GF-D8 (cell line): ENCODE results near the gene ELMO1.

Experiments
- DNase-seq: peaks from one replicate; lab custom pipeline; 2025; lab: John Stamatoyannopoulos, UW

ELMO1 gene

GRCh38 chr7:36880108-36880507 is 568.6 kb downstream of the ELMO1 start:
- no peak for DNase-seq

- DNase-seq: no peak
Observed at GRCh38 chr7:36879021-36879420, 569.6 kb downstream of the ELMO1 start.

DNA sequence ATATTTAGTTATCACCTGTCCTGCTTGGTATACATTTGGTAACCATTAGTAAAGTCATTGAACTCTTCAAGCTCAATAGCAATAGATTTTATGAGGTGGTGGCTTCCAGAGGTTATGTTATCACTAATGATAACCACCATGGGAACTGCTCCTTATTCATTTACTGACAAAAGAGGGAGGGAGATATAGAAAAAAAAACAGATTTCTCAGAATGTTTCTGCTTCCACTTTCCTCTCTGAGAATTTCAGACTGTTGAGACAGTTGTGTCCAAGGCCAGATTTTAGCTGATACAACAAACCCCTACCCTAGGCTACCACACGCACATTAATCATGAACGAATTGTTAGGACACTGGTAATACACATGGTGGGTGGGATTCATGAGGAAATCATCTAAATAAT is 570.4 kb downstream of the ELMO1 start:
- no peak for DNase-seq

GRCh38 chr7:36875794-36876193 is 572.9 kb downstream of the ELMO1 start:
- DNase-seq: no peak

DNA sequence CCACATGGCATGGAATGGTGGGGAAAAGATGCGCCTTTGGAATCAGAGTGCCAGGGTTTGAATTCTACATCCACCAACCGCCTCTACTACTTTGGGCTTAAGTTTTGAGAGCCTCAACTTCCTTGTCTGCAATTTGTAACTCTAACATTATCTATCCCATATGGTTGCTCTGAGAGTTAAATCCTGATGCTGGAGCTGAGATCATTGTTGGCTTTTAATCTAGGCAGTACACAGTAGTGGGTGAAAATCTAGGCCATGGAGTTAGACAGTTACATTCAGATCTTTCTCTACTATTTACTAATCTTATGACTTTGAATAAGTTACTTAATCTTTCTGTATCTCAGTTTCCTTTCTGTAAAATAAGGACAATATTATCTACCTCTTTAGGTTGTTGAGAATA is 574.6 kb downstream of the ELMO1 start:
- DNase-seq: no peak

DNA sequence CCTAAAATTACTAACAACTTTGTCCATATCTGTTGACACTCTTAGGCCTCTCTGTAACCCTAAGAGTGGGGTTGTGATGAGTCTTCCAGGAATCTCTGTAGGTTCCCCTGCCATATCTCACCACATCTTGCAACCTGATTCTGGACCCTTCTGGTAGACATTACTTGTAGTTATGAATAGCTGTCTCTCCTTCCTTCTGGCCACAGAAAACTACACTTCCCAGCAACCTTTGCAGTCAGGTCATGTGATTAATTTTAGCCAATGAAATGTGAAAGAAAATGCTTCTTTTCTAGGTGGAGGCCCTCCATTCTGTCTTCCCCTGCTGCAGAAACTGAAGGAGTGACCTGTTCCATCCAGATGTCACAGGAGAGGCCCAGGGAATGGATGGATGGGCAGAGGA is 576.8 kb downstream of the ELMO1 start:
- DNase-seq: no peak

DNA sequence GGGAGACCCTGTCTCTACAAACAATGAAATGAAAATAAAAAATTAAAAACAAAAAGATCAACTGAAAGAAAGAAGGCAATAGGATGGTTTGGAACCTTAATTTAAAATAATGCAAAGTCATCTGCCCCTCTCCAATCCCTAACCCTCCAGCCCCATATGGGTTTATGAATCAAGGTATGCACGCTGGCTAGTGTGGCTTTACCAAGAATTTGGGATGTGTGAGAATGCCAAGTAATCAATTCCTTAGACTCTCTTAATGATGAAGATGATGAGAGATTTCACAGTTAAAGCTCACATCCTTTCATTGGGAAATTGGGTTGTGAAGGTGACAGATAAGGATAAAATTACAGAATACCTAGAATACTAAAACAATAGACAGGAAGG is 577.3 kb downstream of the ELMO1 start:
- DNase-seq: no peak

GRCh38 chr7:36870625-36871354 is 577.9 kb downstream of the ELMO1 start:
- DNase-seq: no peak

DNA sequence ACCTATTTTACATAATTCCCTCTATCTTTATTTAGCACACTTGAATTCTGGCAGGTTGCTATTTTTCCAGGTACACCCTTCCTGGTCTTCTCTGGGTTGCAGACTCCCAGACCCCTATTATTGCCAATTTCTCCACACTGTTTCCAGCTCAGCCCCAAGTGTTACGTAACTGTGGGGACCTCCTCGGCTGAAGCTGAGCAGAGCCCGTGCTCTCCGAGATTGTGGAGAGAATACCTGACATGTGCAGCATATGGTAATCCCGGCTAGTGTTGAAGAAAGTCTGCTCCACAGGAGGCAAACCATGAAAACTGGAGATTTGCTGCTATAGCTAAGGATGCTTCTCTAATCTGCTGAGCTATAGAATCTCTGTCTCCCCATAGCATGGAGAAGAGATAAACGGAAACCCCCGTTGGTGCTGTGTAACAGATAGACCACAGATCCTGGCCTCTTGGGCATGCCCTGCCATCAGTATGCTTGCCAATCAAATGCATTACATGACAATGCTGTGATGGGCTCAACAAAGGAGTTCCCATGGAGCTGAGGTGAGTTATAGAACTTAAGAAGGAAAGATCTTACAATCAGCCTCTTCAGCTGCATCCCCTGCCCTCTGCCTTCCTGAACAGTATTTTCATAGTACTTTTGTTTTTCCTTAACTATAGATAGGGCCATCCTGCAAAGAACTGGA is 579.8 kb downstream of the ELMO1 start:
- DNase-seq: no peak

DNA sequence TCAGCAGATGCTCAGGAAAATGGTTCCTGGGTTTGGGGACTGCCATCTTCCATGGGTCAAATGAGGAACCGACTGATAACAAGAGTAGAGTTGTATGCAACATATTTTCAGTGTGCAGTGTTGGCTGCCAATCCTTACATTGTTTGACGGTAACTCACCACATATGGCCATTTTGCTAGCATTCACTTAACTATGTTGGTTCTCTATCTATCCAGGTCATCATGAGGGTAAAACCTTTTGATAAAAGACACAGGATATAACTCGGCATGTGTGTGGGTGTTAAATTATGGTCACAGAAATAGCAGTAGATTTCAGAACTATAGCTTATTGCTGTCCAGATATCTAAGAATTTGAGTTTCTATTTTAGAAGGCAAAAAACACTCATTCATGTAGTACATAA is 583.6 kb downstream of the ELMO1 start:
- DNase-seq: no peak

DNA sequence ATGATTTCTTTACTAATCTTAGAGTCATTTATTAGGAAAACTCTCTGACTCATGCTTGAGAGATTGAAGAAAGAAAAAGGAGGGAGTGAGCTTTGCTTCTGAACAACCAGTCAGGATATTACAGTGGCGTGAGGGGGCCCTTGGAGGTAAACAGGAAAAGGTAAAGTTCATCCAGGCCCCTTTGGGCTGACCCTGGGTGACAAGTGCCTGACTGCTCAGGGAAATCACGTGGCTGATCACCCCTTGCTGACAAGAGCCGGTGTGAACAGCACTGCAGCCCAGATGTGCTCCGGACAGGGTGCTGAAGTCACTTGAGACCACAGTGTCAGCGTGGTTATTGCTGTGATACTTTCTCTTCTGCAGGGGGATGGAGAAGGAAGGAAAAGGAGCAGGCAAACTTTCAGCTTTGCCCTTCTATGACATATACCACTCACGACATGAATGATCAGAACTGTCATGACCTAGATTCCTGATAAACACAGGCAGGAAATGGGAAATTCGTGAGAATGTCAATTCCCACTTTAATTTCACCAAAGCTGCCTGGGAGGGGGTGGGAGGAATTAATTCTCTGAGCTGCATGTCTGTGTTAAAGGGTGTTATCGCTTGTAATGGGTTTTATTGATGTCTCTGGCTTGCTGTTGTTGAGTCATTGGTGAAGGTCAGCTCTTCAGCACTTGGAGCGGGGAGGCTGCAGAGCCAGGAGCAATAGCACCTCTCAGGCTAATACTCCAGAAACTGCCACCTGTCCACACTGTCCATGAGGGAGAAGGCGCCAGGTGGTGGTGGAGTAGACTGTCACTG is 584.6 kb downstream of the ELMO1 start:
- no peak for DNase-seq

GRCh38 chr7:36862771-36863261 is 585.8 kb downstream of the ELMO1 start:
- DNase-seq: no peak

DNA sequence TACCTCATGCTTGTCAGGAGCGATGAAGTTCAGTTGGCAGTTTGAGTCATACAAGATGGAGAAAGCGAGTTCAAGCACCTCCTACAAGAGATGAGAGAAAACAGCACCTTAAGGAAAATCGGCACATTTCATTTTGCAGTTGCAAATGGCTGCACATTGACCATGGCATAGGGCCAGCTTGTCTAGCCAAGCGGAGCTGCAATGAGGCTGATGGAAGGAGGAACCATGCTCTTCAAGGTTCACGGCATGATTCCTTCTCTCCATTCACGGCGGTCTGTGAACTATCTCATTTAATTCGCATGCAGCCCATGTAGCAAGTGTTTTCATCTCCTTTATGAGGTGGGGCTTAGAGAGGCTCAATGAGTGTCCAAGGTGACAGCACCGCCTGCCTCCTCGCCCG is 587.0 kb downstream of the ELMO1 start:
- no peak for DNase-seq

DNA sequence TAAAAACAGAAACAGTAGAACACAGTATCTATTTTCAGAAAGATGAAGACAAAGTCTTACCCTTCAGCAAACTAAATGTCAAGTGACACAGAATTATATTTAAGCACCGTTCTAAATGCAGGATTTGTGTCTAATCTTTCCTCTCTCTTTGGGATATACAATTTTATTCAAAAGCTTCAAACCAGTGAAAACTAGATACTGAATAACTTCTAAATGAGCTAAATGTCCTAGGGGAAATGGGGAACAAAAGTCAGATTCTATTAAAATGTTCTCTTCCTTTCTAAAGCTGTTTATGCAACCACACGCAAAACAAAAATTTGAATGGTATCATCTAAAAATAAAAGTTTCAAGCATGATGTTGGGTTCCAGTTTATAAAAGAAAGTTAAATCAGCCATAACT is 588.0 kb downstream of the ELMO1 start:
- no peak for DNase-seq

- DNase-seq: no peak
Observed at GRCh38 chr7:36855330-36855729, 593.3 kb downstream of the ELMO1 start.

GRCh38 chr7:36854652-36855051 is 594.0 kb downstream of the ELMO1 start:
- DNase-seq: no peak

- no peak for DNase-seq
Observed at GRCh38 chr7:36852931-36853330, 595.7 kb downstream of the ELMO1 start.

DNA sequence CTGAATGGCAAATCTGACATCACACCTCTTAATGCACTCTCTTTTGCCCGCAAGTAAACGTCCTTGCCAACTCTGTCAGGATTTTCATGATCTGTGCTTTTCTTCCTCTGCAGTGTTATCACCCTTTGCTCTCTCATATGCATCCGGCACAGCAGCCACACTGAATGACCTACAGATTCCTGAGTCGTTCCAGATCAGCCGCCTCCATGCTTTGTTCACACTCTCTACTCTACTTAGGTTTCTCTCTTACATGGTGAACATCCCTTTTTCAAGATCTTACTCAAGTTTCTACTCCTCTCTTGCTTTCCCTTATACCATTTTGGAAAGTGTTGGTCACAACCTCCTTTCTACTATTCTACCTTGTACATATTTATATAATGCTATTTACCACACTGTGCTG is 596.6 kb downstream of the ELMO1 start:
- DNase-seq: no peak

GRCh38 chr7:36851382-36851781 is 597.3 kb downstream of the ELMO1 start:
- DNase-seq: no peak

DNA sequence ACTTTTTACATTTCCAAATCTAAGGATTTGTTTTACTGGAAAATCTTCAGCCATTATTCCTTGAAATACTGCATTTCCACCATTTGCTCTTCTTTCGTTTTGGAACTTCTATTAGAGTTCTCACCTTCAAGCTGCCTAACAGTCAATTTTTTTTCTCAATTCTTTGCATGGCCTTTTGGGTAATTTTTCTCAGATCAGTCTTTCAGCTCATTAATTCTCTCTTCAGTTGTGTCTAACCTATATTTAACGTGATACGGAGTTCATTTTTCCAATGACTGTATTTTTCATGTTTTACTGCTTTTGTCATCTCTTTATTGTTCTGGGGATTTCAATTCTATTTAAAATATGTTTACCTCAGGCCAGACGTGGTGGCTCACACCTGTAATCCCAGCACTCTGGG is 600.7 kb downstream of the ELMO1 start:
- no peak for DNase-seq

DNA sequence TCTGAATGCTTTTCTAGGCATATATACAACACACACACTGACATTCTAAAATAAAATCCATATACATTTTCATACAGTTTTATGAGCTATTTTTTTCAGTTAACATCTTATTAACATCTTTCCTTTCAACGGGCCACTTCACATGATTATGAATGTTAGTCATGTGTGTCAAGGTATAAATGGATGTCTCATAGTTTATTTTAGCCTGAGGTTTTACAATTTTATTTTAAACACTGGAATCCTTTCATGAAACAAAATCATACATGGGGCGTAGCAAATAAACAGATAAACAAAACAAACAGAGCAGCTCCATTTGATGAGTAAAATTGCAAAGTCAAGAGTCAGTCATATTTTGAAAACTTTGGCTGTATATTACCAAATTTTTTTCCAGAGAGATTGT is 604.3 kb downstream of the ELMO1 start:
- DNase-seq: no peak

- DNase-seq: no peak
Observed at GRCh38 chr7:36840904-36841303, 607.8 kb downstream of the ELMO1 start.
